Mammary epithelial cell (primary cell): ENCODE data around the gene DGKQ.

ENCODE experiments used
- CTCF ChIP-seq, 2 donors: IDR thresholded peaks in 1 of 2; conservative IDR thresholded peaks in 1 of 2; 2 replicates each; pipeline ENCODE4 v1.5.1; 2011 to 2012; ENCODE audit warnings: inconsistent platforms in 2 of 2, low read length in 2 of 2, mild to moderate bottlenecking in 2 of 2, control low read depth in 1 of 2, low read depth in 1 of 2; ENCODE audit not compliant: insufficient read depth in 1 of 2; ENCODE audit errors: extremely low read depth in 1 of 2
- EZH2 ChIP-seq: IDR thresholded peaks from 2 replicates; pipeline ENCODE4 v1.6.1; 2012; ENCODE audit warnings: low read length, inconsistent platforms, borderline replicate concordance

- TF ChIP-seq CTCF (conservative IDR thresholded peaks at IDR 0.05 in 1 of 2, IDR thresholded peaks at IDR 0.05 in 1 of 2; ENCODE audit: extremely low read depth in 1 of 2, insufficient read depth in 1 of 2, low read depth in 1 of 2, low read length in 2 of 2) = no peak
- no peak for TF ChIP-seq EZH2
Observed at GRCh38 chr4:1022739-1023066, 49.3 kb upstream of the DGKQ start.
